Large intestine (tissue), 3 donors: ENCODE results near the gene CYP21A2. TPM values are rescaled to one million over a fixed set of nuclear protein-coding genes. Genes with fewer than 3 reads are reported as not detected.
"Not testable (repeated sequence)": the region's sequence is repeated elsewhere in the genome, so short reads cannot be mapped to it uniquely, and the experiment has no call there.

ENCODE experiments used
- DNase-seq, 2 donors: peaks; one replicate each; pipeline versions ENCODE4 v3.0.0 to v3.0.0-alpha.2; 2013
- H3K27ac ChIP-seq: one replicate; pipeline ENCODE4 v1.5.1; 2013; ENCODE audit warnings: low read length
- H3K27me3 ChIP-seq: 2 replicates; pipeline ENCODE4 v1.6.1; 2013; ENCODE audit warnings: low read length; ENCODE audit not compliant: control insufficient read depth, insufficient read depth
- H3K36me3 ChIP-seq: 2 replicates; pipeline ENCODE4 v1.6.1; 2013; ENCODE audit warnings: low read length; ENCODE audit not compliant: control insufficient read depth, insufficient read depth
- H3K4me1 ChIP-seq: one replicate; pipeline ENCODE4 v1.6.1; 2013; ENCODE audit warnings: low read length; ENCODE audit not compliant: control insufficient read depth, insufficient read depth
- H3K4me3 ChIP-seq: one replicate; pipeline ENCODE4 v1.5.1; 2013; ENCODE audit warnings: low read length
- H3K9me3 ChIP-seq: one replicate; pipeline ENCODE4 v1.6.1; 2013; ENCODE audit warnings: mild to moderate bottlenecking, low read depth, low read length, moderate library complexity; ENCODE audit not compliant: control insufficient read depth
- WGBS: methylation state at CpG from one replicate; pipeline ENCODE4 v1.1.5; 2013; ENCODE audit warnings: low lambda C conversion rate; ENCODE audit not compliant: insufficient coverage; 5-methylcytosine and 5-hydroxymethylcytosine counted together
- polyA plus RNA-seq: library from polyadenylated mRNA; unstranded; fragments of 120-200 nt; gene quantifications from one replicate; pipeline ENCODE4 v1.2.1, GENCODE V29; 2013

Gene CYP21A2
- polyA plus RNA-seq, 1 donor = 1.5 TPM

- not testable (repeated sequence) for H3K4me3 ChIP-seq, DNase-seq, H3K36me3 ChIP-seq, H3K27ac ChIP-seq, H3K4me1 ChIP-seq, H3K9me3 ChIP-seq, H3K27me3 ChIP-seq
- WGBS = no CpG with 5 or more reads among the region's 12 CpGs
Observed at GRCh38 chr6:32007086-32007485, 31.1 kb upstream of the CYP21A2 start.

GRCh38 chr6:32008037-32008436 is 30.2 kb upstream of the CYP21A2 start:
- not testable (repeated sequence) for H3K4me1 ChIP-seq, H3K27me3 ChIP-seq, H3K4me3 ChIP-seq, DNase-seq, H3K36me3 ChIP-seq, H3K9me3 ChIP-seq, H3K27ac ChIP-seq
- WGBS = no CpG with 5 or more reads among the region's 24 CpGs

GRCh38 chr6:32008616-32009015 is 29.6 kb upstream of the CYP21A2 start:
- not testable (repeated sequence) for H3K27me3 ChIP-seq, DNase-seq, H3K27ac ChIP-seq, H3K4me1 ChIP-seq, H3K9me3 ChIP-seq, H3K4me3 ChIP-seq, H3K36me3 ChIP-seq
- no CpG with 5 or more reads among the region's 12 CpGs for WGBS

- WGBS = no CpG with 5 or more reads among the region's 12 CpGs
- not testable (repeated sequence) for DNase-seq, H3K9me3 ChIP-seq, H3K27me3 ChIP-seq, H3K4me1 ChIP-seq, H3K36me3 ChIP-seq, H3K4me3 ChIP-seq, H3K27ac ChIP-seq
Observed at GRCh38 chr6:32009537-32009936, 28.7 kb upstream of the CYP21A2 start.

DNA sequence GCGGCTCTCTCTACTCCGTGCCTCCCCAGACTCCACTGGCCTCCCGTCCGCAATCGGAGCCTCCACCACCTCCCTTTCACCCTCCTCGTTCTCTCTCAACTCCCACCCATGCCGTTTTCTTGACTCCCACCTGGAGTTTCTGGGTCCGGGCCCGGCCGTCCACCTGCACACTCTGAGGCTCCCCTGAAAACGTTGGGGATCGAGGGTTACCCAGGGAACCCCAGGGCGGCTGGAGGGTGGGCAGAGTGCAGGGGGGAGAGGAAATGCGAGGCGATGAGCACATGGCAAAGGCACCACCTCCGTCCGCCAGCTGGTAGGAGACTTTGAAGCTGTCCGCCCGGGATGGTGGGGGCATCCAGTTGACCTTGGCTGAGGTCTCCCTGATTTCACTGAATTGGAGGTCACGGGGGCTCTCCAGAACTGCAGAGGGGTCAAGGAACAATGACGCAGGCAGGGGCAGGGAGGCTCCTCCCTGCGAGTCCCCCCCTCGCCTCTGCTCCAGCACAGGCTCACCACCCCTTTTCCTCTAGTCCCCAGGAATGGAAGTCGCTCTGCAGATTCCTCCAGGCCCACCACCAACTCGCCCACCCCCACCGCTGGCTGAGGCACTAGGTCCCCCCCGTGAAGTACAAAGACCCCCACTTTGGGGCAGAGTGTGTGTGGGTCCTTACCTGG is 27.2 kb upstream of the CYP21A2 start:
- no CpG with 5 or more reads among the region's 27 CpGs for WGBS
- not testable (repeated sequence) for H3K36me3 ChIP-seq, H3K4me1 ChIP-seq, H3K27ac ChIP-seq, DNase-seq, H3K27me3 ChIP-seq, H3K4me3 ChIP-seq, H3K9me3 ChIP-seq

DNA sequence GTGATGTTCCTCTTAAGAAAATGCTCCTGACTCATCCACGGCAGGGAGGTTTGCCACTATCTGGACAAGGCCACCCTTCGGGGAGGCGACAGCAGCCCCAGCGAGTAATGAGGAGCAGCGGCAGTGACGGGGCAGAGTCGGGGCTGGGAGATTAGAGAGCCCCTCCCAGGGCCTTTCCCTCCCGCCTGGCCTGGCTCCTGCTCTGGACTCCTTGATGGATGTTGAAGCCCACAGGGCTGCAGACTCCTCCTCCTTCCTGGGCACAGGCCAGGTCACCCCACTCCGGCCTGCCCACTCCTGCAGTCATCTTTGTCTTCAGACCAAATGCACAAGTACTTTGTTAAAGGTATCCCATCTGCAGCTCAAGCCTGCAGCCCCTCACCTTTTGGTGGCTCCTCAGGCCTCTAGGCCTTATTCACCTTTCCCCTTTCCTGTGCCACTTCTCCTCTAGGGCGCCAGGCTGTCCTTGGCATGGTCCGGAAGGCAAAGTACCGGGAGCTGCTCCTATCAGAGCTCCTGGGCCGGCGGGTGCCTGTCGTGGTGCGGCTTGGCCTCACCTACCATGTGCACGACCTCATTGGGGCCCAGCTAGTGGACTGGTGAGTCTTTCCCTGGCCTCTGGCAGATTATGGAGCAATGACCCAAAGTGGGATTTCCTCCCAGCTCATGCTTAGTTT is 25.1 kb upstream of the CYP21A2 start:
- H3K27ac ChIP-seq, DNase-seq, H3K36me3 ChIP-seq, H3K4me1 ChIP-seq, H3K4me3 ChIP-seq, H3K27me3 ChIP-seq, H3K9me3 ChIP-seq: not testable (repeated sequence)
- WGBS = no CpG with 5 or more reads among the region's 17 CpGs

- H3K9me3 ChIP-seq, H3K27me3 ChIP-seq, DNase-seq, H3K27ac ChIP-seq, H3K4me1 ChIP-seq, H3K36me3 ChIP-seq, H3K4me3 ChIP-seq: not testable (repeated sequence)
- no CpG with 5 or more reads among the region's 5 CpGs for WGBS
Observed at GRCh38 chr6:32013738-32014137, 24.5 kb upstream of the CYP21A2 start.

GRCh38 chr6:32014547-32014946 is 23.7 kb upstream of the CYP21A2 start, which contains the start of gene C4B:
C4B (plus strand) TSS chr6:32014795; CDS start chr6:32014846, 51 bp downstream.
- no CpG with 5 or more reads among the region's 6 CpGs for WGBS
- not testable (repeated sequence) for H3K27me3 ChIP-seq, H3K27ac ChIP-seq, H3K9me3 ChIP-seq, H3K4me1 ChIP-seq, DNase-seq, H3K4me3 ChIP-seq, H3K36me3 ChIP-seq

- H3K27ac ChIP-seq, H3K9me3 ChIP-seq, H3K36me3 ChIP-seq, H3K4me3 ChIP-seq, H3K4me1 ChIP-seq, DNase-seq, H3K27me3 ChIP-seq: not testable (repeated sequence)
- WGBS = no CpG with 5 or more reads among the region's 10 CpGs
Observed at GRCh38 chr6:32022100-32022499, 16.1 kb upstream of the CYP21A2 start.

DNA sequence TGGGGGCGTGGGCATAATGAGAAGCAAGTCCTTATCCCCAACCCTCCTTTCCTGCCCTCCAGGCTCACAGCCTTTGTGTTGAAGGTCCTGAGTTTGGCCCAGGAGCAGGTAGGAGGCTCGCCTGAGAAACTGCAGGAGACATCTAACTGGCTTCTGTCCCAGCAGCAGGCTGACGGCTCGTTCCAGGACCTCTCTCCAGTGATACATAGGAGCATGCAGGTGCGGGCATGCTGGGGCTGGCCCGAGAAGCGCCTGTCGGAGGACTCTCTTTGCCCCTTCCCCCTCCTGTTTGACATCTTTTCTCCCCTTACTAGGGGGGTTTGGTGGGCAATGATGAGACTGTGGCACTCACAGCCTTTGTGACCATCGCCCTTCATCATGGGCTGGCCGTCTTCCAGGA is 9.6 kb upstream of the CYP21A2 start:
- H3K36me3 ChIP-seq, H3K9me3 ChIP-seq, H3K27me3 ChIP-seq, H3K4me3 ChIP-seq, H3K27ac ChIP-seq, DNase-seq, H3K4me1 ChIP-seq: not testable (repeated sequence)
- WGBS = no CpG with 5 or more reads among the region's 10 CpGs

- DNase-seq, H3K4me3 ChIP-seq, H3K27me3 ChIP-seq, H3K27ac ChIP-seq, H3K36me3 ChIP-seq, H3K4me1 ChIP-seq, H3K9me3 ChIP-seq: not testable (repeated sequence)
- WGBS = no CpG with 5 or more reads among the region's 14 CpGs
Observed at GRCh38 chr6:32029553-32029952, 8.7 kb upstream of the CYP21A2 start.
